Caco-2 (cell line): ENCODE measurements around the gene SMC3. TPM values are rescaled to one million over a fixed set of nuclear protein-coding genes. Genes with fewer than 3 reads are reported as not detected.

Source experiments
- BruUV-seq: library from RNA; stranded (reverse); fragments of 400-500 nt; replicated peaks from 2 replicates; lab custom pipeline; 2021; lab: Mats Ljungman, UMichigan
- CTCF ChIA-PET: fragments of 300-600 bp; sonication (Branson Sonifier 250); formaldehyde crosslinking; loops from one replicate; lab custom pipeline; 2022; ENCODE audit warnings: antibody characterized with exemption; lab: Charles Lee
- POLR2A ChIA-PET: fragments of 300-600 bp; sonication (Branson Sonifier 250); formaldehyde crosslinking; loops from one replicate; lab custom pipeline; 2022; ENCODE audit warnings: antibody characterized with exemption; lab: Charles Lee
- DNase-seq, 2 experiments: peaks; one replicate each; pipeline versions ENCODE4 v3.0.0 to v3.0.0-alpha.2; 2020 to 2022
- H3K27me3 ChIP-seq: replicated peaks from 2 replicates; pipeline ENCODE4 v1.6.0; 2011; ENCODE audit warnings: low read length; ENCODE audit not compliant: control insufficient read depth, insufficient read depth
- H3K36me3 ChIP-seq: 2 replicates; pipeline ENCODE4 v1.5.1; 2011; ENCODE audit warnings: low read length; ENCODE audit not compliant: control insufficient read depth, insufficient read depth
- H3K4me1 ChIP-seq: fragments of 250-450 bp; sonication (Bioruptor Pico); 2 replicates; pipeline ENCODE4 v1.5.1; 2020; ENCODE audit warnings: mild to moderate bottlenecking
- H3K4me3 ChIP-seq: 2 replicates; pipeline ENCODE4 v1.5.1; 2011; ENCODE audit warnings: low read depth, mild to moderate bottlenecking, control low read depth, low read length
- H3K9me3 ChIP-seq: fragments of 250-450 bp; sonication (Bioruptor Pico); 2 replicates; pipeline ENCODE4 v1.5.1; 2020; ENCODE audit warnings: mild to moderate bottlenecking, moderate library complexity
- H3K27ac Mint-ChIP-seq: one replicate; pipeline ENCODE4 v1.8.0; 2022; ENCODE audit warnings: mixed read lengths; ENCODE audit not compliant: unreplicated experiment
- H3K27me3 Mint-ChIP-seq: one replicate; pipeline ENCODE4 v1.8.0; 2022; ENCODE audit warnings: mixed read lengths; ENCODE audit not compliant: insufficient read depth, unreplicated experiment
- H3K36me3 Mint-ChIP-seq: one replicate; pipeline ENCODE4 v1.8.0; 2022; ENCODE audit warnings: mild to moderate bottlenecking, mixed read lengths; ENCODE audit not compliant: insufficient read depth, unreplicated experiment
- H3K4me1 Mint-ChIP-seq: one replicate; pipeline ENCODE4 v1.8.0; 2022; ENCODE audit warnings: low read depth, mixed read lengths; ENCODE audit not compliant: unreplicated experiment
- H3K4me3 Mint-ChIP-seq: one replicate; pipeline ENCODE4 v1.8.0; 2022; ENCODE audit warnings: mild to moderate bottlenecking, moderate library complexity, mixed read lengths; ENCODE audit not compliant: unreplicated experiment
- H3K9me3 Mint-ChIP-seq: one replicate; pipeline ENCODE4 v1.8.0; 2022; ENCODE audit warnings: mixed read lengths; ENCODE audit not compliant: unreplicated experiment
- intact Hi-C: fragments of 100-400 bp; cut with micrococcal nuclease; formaldehyde crosslinking; loops from one replicate; pipeline ENCODE4 v1.10.0; 2022; ENCODE audit not compliant: unreplicated experiment
- total RNA-seq: library from RNA; stranded (reverse); gene quantifications from 2 replicates; pipeline ENCODE4 v1.2.3, GENCODE V29; 2022
- TF ChIP-seq, protein P1 (sequence below), 2 experiments: fragments of 200-600 bp in 1 of 2; IDR thresholded peaks; 1 replicate in 1 of 2; 2 replicates in 1 of 2; pipeline versions ENCODE4 v1.5.1 to v1.8.0; 2011 to 2022; ENCODE audit warnings: antibody characterized with exemption in 1 of 2, control low read depth in 1 of 2, inconsistent platforms in 1 of 2, low read depth in 1 of 2, low read length in 1 of 2, mild to moderate bottlenecking in 1 of 2, moderate library complexity in 1 of 2; ENCODE audit not compliant: insufficient read depth in 1 of 2, severe bottlenecking in 1 of 2, unreplicated experiment in 1 of 2

SMC3 gene
- total RNA-seq, 1 experiment from 2014 or later: 95.7 TPM

DNA sequence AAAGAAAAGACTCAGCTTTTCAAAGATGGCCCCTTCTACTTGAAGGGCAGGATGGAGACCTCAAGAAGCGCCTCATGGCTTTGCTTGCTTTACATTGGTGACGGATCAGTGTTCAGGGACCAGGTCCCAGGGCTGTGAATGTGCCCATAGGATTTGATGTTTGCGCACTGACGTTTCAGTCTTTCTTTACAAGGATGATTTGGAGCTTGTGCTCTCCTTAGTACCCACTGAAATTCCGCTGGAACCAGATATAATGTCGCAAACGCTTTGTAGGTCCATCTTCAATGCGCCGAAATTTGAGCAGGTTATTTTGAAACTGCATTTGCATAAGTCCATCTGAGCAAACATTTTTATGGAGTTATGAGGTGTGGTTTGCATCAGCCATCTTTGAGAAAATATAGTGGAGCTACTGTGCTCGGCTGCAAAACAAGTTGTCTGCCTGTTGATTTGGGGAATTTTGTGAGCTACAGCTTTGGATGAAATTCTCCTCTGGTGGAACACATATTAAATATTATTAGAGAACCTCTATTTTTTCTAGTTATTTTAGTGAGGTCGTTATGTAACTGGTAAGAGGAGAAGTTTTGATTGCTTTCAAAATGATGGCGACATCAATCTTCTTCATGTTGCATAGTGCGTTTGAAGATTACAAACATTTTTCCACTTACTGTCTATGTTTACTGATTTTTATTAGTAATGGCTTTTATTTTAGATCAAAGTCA is 79.1 kb downstream of the SMC3 start:
- BruUV-seq: no TSS peak
- TF ChIP-seq, protein P1, sequence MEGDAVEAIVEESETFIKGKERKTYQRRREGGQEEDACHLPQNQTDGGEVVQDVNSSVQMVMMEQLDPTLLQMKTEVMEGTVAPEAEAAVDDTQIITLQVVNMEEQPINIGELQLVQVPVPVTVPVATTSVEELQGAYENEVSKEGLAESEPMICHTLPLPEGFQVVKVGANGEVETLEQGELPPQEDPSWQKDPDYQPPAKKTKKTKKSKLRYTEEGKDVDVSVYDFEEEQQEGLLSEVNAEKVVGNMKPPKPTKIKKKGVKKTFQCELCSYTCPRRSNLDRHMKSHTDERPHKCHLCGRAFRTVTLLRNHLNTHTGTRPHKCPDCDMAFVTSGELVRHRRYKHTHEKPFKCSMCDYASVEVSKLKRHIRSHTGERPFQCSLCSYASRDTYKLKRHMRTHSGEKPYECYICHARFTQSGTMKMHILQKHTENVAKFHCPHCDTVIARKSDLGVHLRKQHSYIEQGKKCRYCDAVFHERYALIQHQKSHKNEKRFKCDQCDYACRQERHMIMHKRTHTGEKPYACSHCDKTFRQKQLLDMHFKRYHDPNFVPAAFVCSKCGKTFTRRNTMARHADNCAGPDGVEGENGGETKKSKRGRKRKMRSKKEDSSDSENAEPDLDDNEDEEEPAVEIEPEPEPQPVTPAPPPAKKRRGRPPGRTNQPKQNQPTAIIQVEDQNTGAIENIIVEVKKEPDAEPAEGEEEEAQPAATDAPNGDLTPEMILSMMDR (IDR thresholded peaks at IDR 0.05; ENCODE audit: insufficient read depth in 1 of 2, low read depth in 1 of 2, low read length in 1 of 2, severe bottlenecking in 1 of 2, unreplicated experiment in 1 of 2): no peak
- Mint-ChIP-seq H3K36me3 (no peaks in the 10 kb centered on the region), H3K27me3 (peaks cover 26% of the 10 kb centered on the region), H3K27ac (no peak overlapping the region), H3K9me3 (no peaks in the 10 kb centered on the region), H3K4me1 (peaks cover 13% of the 10 kb centered on the region), H3K4me3 (no peak overlapping the region)
- intact Hi-C loops: no loop called here
- no peak for DNase-seq
- H3K27me3 ChIP-seq: peaks cover 2% of the 10 kb centered on the region
- CTCF ChIA-PET: no interaction called here
- H3K4me1 ChIP-seq: peaks cover under 1% of the 10 kb centered on the region; the same call in 1 of the 2 replicates
- POLR2A ChIA-PET: no interaction called here
- no peaks in the 10 kb centered on the region for H3K36me3 ChIP-seq
- no peaks in the 10 kb centered on the region for H3K9me3 ChIP-seq
- H3K4me3 ChIP-seq: no peak overlapping the region

- H3K9me3 ChIP-seq: no peaks in the 10 kb centered on the region
- no peak overlapping the region for H3K4me3 ChIP-seq
- peaks cover 13% of the 10 kb centered on the region for H3K4me1 Mint-ChIP-seq
- no TSS peak for BruUV-seq
- DNase-seq: no peak
- TF ChIP-seq, protein P1 (IDR thresholded peaks at IDR 0.05; ENCODE audit: insufficient read depth in 1 of 2, low read depth in 1 of 2, low read length in 1 of 2, severe bottlenecking in 1 of 2, unreplicated experiment in 1 of 2): no peak
- H3K27ac Mint-ChIP-seq: no peak overlapping the region
- no peaks in the 10 kb centered on the region for H3K36me3 Mint-ChIP-seq
- H3K4me3 Mint-ChIP-seq: no peak overlapping the region
- H3K27me3 Mint-ChIP-seq: peaks cover 24% of the 10 kb centered on the region
- H3K4me1 ChIP-seq: no peaks in the 10 kb centered on the region
- POLR2A ChIA-PET: no interaction called here
- CTCF ChIA-PET: no interaction called here
- intact Hi-C loops: no loop called here
- H3K36me3 ChIP-seq: no peaks in the 10 kb centered on the region
- no peaks in the 10 kb centered on the region for H3K9me3 Mint-ChIP-seq
- H3K27me3 ChIP-seq: peaks cover 2% of the 10 kb centered on the region
Observed at GRCh38 chr10:110647136-110647430, 79.6 kb downstream of the SMC3 start.

- Histone ChIP-seq H3K4me1 (no peaks in the 10 kb centered on the region), H3K9me3 (no peaks in the 10 kb centered on the region), H3K4me3 (no peak overlapping the region), H3K27me3 (no peaks in the 10 kb centered on the region; the same call in 1 of the 2 replicates), H3K36me3 (no peaks in the 10 kb centered on the region)
- ChIA-PET POLR2A (no interaction called here), CTCF (no interaction called here)
- TF ChIP-seq, protein P1 (IDR thresholded peaks at IDR 0.05; ENCODE audit: insufficient read depth in 1 of 2, low read depth in 1 of 2, low read length in 1 of 2, severe bottlenecking in 1 of 2, unreplicated experiment in 1 of 2): no peak
- Mint-ChIP-seq H3K27ac (no peak overlapping the region), H3K4me3 (no peak overlapping the region), H3K4me1 (peaks cover 6% of the 10 kb centered on the region), H3K36me3 (no peaks in the 10 kb centered on the region), H3K27me3 (peaks cover 23% of the 10 kb centered on the region), H3K9me3 (no peaks in the 10 kb centered on the region)
- intact Hi-C loops: loop anchor here (2.0 kb wide), 1 partner anchor 24 kb away; no protein-coding TSS in a partner anchor
- no TSS peak for BruUV-seq
- DNase-seq: no peak
Observed at GRCh38 chr10:110648692-110649346, 81.3 kb downstream of the SMC3 start.
